Measurements from ENCODE around the gene CCRL2.
"Not testable (repeated sequence)": the region's sequence is repeated elsewhere in the genome, so short reads cannot be mapped to it uniquely, and the experiment has no call there.

The CCRL2 gene

GRCh38 chr3:46406443-46406787, 644 bp upstream of the CCRL2 start:
- no peak for DNase-seq

- no peak for DNase-seq
Observed at GRCh38 chr3:46407970-46408369, 911 bp downstream of the CCRL2 start.

GRCh38 chr3:46408853-46409252, 1.8 kb downstream of the CCRL2 start:
- no peak for DNase-seq

- no peak for DNase-seq
Observed at GRCh38 chr3:46409739-46410489, 2.9 kb downstream of the CCRL2 start.

- no peak for DNase-seq
Observed at GRCh38 chr3:46410669-46411068, 3.6 kb downstream of the CCRL2 start.

- no peak for DNase-seq
Observed at GRCh38 chr3:46411271-46411670, 4.2 kb downstream of the CCRL2 start.

GRCh38 chr3:46412786-46413298, 5.8 kb downstream of the CCRL2 start:
- no peak for DNase-seq

- no peak for DNase-seq
Observed at GRCh38 chr3:46413951-46414350, 6.9 kb downstream of the CCRL2 start.

GRCh38 chr3:46414739-46415138, 7.7 kb downstream of the CCRL2 start:
- no peak for DNase-seq

- no peak for DNase-seq
Observed at GRCh38 chr3:46416125-46416810, 9.2 kb downstream of the CCRL2 start.

- no peak for DNase-seq
Observed at GRCh38 chr3:46416811-46417510, 9.9 kb downstream of the CCRL2 start.

- DNase-seq: no peak
Observed at GRCh38 chr3:46417841-46418611, 11.0 kb downstream of the CCRL2 start.

- DNase-seq: no peak
Observed at GRCh38 chr3:46419816-46420215, 12.8 kb downstream of the CCRL2 start.

GRCh38 chr3:46420931-46421330, 13.9 kb downstream of the CCRL2 start:
- no peak for DNase-seq

- no peak for DNase-seq
Observed at GRCh38 chr3:46422617-46423016, 15.6 kb downstream of the CCRL2 start.

GRCh38 chr3:46423588-46423987, 16.5 kb downstream of the CCRL2 start:
- no peak for DNase-seq

- DNase-seq: not testable (repeated sequence)
Observed at GRCh38 chr3:46426476-46426875, 19.4 kb downstream of the CCRL2 start.

GRCh38 chr3:46427404-46427803, 20.3 kb downstream of the CCRL2 start:
- DNase-seq: not testable (repeated sequence)

- DNase-seq: no peak
Observed at GRCh38 chr3:46427916-46428833, 21.1 kb downstream of the CCRL2 start.

- no peak for DNase-seq
Observed at GRCh38 chr3:46429250-46429649, 22.2 kb downstream of the CCRL2 start.

- DNase-seq: no peak
Observed at GRCh38 chr3:46429671-46430070, 22.6 kb downstream of the CCRL2 start.

GRCh38 chr3:46430879-46431278, 23.8 kb downstream of the CCRL2 start:
- not testable (repeated sequence) for DNase-seq

Data from activated CD8-positive, alpha-beta memory T cell treated with anti-CD3 and anti-CD28 coated beads, Interleukin-2, amount 50 U/mL, for 4 hours (primary cell).